HL-60 (cell line): ENCODE results near the gene ENPP7.

Source experiments
- DNase-seq, 2 experiments: peaks; one replicate each; pipeline ENCODE4 v3.0.0-alpha.2; 2010 to 2020; ENCODE audit warnings: low read depth in 1 of 2, low spot score in 1 of 2
- H3K27ac ChIP-seq: fragments of 250-450 bp; sonication (Bioruptor Pico); replicated peaks from 2 replicates; pipeline ENCODE4 v1.5.1; 2020; ENCODE audit warnings: mild to moderate bottlenecking, moderate library complexity
- H3K27me3 ChIP-seq: fragments of 250-450 bp; sonication (Bioruptor Pico); 2 replicates; pipeline ENCODE4 v1.5.1; 2021; ENCODE audit warnings: mild to moderate bottlenecking, moderate library complexity; ENCODE audit not compliant: insufficient read depth, poor library complexity, severe bottlenecking
- H3K4me3 ChIP-seq: replicated peaks from 2 replicates; pipeline ENCODE4 v1.5.1; 2011; ENCODE audit warnings: mild to moderate bottlenecking, control low read depth, low read length; ENCODE audit not compliant: insufficient read depth
- GABPA ChIP-seq: IDR thresholded peaks from 2 replicates; pipeline ENCODE4 v1.6.1; 2012; ENCODE audit warnings: low read depth
- POLR2AphosphoS5 ChIP-seq: IDR thresholded peaks from 2 replicates; pipeline ENCODE4 v1.6.1; 2012; ENCODE audit warnings: low read depth
- SPI1 ChIP-seq: IDR thresholded peaks from 2 replicates; pipeline ENCODE4 v1.6.1; 2012; ENCODE audit warnings: low read depth, mild to moderate bottlenecking, borderline replicate concordance
- TF ChIP-seq, protein P1 (sequence below): IDR thresholded peaks from 2 replicates; pipeline ENCODE4 v1.6.1; 2012; ENCODE audit warnings: low read depth; ENCODE audit not compliant: insufficient replicate concordance
- TF ChIP-seq, protein P2 (sequence below): IDR thresholded peaks from one replicate; pipeline ENCODE4 v1.5.1; 2011; ENCODE audit warnings: low read length, control low read depth, inconsistent platforms; ENCODE audit not compliant: insufficient read depth

ENPP7 gene

DNA sequence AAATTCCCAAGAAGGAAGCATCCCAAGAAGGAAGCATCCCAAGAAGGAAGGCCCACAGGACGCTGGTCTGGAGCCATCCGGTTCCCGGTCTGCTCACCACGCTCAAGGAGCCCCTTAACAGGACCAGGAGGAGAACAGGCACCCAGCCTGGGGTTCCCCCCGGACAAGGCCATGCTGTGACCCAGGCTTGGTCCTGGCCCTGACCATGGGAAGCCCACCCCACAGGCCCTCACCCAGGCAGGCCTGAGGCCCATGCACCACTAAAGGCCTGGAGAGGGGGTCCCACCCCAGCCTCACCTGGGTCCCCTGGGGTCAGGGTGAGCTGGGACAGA lies 340 bp upstream of the ENPP7 start:
- DNase-seq: no peak
- TF ChIP-seq POLR2AphosphoS5 (no peak), GABPA (no peak), SPI1 (no peak)
- TF ChIP-seq, protein P1, sequence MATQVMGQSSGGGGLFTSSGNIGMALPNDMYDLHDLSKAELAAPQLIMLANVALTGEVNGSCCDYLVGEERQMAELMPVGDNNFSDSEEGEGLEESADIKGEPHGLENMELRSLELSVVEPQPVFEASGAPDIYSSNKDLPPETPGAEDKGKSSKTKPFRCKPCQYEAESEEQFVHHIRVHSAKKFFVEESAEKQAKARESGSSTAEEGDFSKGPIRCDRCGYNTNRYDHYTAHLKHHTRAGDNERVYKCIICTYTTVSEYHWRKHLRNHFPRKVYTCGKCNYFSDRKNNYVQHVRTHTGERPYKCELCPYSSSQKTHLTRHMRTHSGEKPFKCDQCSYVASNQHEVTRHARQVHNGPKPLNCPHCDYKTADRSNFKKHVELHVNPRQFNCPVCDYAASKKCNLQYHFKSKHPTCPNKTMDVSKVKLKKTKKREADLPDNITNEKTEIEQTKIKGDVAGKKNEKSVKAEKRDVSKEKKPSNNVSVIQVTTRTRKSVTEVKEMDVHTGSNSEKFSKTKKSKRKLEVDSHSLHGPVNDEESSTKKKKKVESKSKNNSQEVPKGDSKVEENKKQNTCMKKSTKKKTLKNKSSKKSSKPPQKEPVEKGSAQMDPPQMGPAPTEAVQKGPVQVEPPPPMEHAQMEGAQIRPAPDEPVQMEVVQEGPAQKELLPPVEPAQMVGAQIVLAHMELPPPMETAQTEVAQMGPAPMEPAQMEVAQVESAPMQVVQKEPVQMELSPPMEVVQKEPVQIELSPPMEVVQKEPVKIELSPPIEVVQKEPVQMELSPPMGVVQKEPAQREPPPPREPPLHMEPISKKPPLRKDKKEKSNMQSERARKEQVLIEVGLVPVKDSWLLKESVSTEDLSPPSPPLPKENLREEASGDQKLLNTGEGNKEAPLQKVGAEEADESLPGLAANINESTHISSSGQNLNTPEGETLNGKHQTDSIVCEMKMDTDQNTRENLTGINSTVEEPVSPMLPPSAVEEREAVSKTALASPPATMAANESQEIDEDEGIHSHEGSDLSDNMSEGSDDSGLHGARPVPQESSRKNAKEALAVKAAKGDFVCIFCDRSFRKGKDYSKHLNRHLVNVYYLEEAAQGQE: no peak
- TF ChIP-seq, protein P2, sequence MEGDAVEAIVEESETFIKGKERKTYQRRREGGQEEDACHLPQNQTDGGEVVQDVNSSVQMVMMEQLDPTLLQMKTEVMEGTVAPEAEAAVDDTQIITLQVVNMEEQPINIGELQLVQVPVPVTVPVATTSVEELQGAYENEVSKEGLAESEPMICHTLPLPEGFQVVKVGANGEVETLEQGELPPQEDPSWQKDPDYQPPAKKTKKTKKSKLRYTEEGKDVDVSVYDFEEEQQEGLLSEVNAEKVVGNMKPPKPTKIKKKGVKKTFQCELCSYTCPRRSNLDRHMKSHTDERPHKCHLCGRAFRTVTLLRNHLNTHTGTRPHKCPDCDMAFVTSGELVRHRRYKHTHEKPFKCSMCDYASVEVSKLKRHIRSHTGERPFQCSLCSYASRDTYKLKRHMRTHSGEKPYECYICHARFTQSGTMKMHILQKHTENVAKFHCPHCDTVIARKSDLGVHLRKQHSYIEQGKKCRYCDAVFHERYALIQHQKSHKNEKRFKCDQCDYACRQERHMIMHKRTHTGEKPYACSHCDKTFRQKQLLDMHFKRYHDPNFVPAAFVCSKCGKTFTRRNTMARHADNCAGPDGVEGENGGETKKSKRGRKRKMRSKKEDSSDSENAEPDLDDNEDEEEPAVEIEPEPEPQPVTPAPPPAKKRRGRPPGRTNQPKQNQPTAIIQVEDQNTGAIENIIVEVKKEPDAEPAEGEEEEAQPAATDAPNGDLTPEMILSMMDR: no peak
- H3K27ac ChIP-seq: no peak overlapping the region
- no peak overlapping the region for H3K4me3 ChIP-seq
- H3K27me3 ChIP-seq: no peaks in the 10 kb centered on the region

DNA sequence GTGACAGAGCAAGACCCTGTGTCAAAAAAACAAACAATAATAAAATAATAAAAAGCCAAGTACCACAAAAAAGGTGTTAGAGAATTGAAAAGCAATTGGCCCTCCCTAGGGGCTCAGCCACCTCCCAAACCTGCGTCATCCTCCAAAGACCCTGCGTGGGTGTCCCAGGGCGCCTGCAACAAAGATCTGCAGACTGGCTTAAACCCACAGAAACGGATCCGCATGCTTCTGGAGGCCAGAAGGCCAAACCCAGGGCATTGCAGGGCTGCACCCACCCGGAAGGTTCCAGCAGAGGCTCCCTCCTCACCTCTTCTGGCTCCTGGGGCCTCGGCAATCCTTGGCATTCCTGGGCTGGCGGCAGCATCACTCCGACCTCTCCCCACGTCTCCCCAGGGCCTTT lies 1.5 kb downstream of the ENPP7 start:
- no peaks in the 10 kb centered on the region for H3K27me3 ChIP-seq
- DNase-seq: no peak
- no peak overlapping the region for H3K4me3 ChIP-seq
- TF ChIP-seq GABPA (no peak), POLR2AphosphoS5 (no peak), SPI1 (no peak)
- TF ChIP-seq, protein P2: no peak
- TF ChIP-seq, protein P1: no peak
- H3K27ac ChIP-seq: no peak overlapping the region

DNA sequence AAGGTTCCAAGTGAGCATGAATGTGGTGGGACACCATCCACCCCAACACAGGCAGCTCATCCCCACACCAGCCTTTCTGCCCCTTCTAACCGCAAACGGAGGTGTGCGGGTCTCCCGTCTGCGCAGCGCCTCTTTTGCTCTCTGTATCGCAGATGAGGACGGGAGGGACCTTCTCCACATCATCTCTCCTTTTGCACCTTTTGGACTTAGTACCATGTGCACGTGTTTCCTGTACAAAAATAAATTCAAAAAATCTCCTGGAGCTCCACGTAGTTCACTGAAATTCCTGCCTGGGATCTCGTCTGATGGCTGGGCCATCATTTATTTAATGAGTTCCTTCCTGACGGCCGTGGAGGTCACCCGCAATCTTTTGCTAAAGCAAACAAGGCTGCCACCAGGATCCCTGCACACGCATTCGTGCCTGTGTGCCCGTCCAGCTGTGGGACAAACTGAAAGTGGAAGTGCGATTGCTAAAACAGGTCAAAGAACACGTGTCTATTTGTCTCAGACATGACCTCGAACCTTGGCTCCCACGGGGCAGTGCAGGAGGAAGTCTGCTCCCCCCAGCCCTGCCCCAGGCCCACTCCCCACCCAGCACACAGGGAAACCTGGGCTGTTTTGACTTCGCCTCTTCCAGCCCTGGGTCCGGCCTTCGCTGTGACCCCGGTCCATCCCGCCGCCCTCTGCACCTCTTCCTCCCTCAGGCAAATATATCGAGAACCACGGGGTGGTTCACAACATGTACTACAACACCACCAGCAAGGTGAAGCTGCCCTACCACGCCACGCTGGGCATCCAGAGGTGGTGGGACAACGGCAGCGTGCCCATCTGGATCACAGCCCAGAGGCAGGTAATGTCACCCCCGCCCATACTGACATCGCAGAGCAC lies 2.3 kb downstream of the ENPP7 start:
- TF ChIP-seq, protein P2: no peak
- peak; percentile 20; the same call in 1 of the 2 replicates for TF ChIP-seq SPI1
- H3K27ac ChIP-seq: no peak overlapping the region
- peaks cover 2% of the 10 kb centered on the region for H3K27me3 ChIP-seq
- H3K4me3 ChIP-seq: no peak overlapping the region
- peak; percentile 14 to 16 for DNase-seq

DNA sequence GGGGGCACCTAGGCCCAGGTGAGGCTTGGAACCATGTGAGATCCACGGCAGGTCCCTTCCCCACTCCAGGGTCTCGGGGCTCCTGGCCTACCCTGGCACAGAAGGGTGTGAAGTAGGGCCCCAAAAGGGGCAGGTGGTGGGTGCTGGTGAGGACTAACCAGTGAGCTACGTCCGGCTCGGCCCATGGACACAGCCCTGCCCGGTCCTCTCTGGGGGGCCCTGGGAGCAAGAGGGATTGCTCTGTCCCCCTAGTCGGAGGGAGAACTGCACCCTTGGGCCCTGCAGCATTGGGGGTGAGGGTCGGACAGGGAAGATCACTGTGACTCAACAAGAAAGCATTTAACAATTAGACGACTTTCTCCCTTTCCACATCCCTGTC lies 2.9 kb downstream of the ENPP7 start:
- H3K27ac ChIP-seq: no peak overlapping the region
- no peak for DNase-seq
- no peak overlapping the region for H3K4me3 ChIP-seq
- TF ChIP-seq SPI1: no peak
- TF ChIP-seq, protein P1: no peak
- TF ChIP-seq POLR2AphosphoS5: no peak
- no peak for TF ChIP-seq GABPA
- TF ChIP-seq, protein P2: no peak
- peaks cover 3% of the 10 kb centered on the region for H3K27me3 ChIP-seq
